Memory B cell (primary cell): ENCODE results near the gene SYT2.
"Not testable (repeated sequence)": the region's sequence is repeated elsewhere in the genome, so short reads cannot be mapped to it uniquely, and the experiment has no call there.

Experiments
- ATAC-seq: fragments of 150-1000 bp; cut with Tn5 transposase; 2 replicates; pipeline ENCODE4 v1.10.0; 2021; ENCODE audit warnings: low read depth, mild to moderate bottlenecking, moderate library complexity
- DNase-seq, 2 donors: peaks; one replicate each; pipeline ENCODE4 v3.0.0; 2022; ENCODE audit warnings: low spot score in 2 of 2
- H3K27ac Mint-ChIP-seq: one replicate; pipeline ENCODE4 v1.8.0; 2022; ENCODE audit warnings: mild to moderate bottlenecking, moderate library complexity, mixed read lengths
- H3K27me3 Mint-ChIP-seq: one replicate; pipeline ENCODE4 v1.8.0; 2022; ENCODE audit warnings: mixed read lengths
- H3K36me3 Mint-ChIP-seq: one replicate; pipeline ENCODE4 v1.8.0; 2022; ENCODE audit warnings: mild to moderate bottlenecking, mixed read lengths
- H3K4me1 Mint-ChIP-seq: one replicate; pipeline ENCODE4 v1.8.0; 2022; ENCODE audit warnings: mixed read lengths
- H3K4me3 Mint-ChIP-seq: one replicate; pipeline ENCODE4 v1.8.0; 2022; ENCODE audit warnings: mild to moderate bottlenecking, moderate library complexity, mixed read lengths
- H3K9me3 Mint-ChIP-seq: one replicate; pipeline ENCODE4 v1.8.0; 2022; ENCODE audit warnings: mixed read lengths

SYT2 gene

DNA sequence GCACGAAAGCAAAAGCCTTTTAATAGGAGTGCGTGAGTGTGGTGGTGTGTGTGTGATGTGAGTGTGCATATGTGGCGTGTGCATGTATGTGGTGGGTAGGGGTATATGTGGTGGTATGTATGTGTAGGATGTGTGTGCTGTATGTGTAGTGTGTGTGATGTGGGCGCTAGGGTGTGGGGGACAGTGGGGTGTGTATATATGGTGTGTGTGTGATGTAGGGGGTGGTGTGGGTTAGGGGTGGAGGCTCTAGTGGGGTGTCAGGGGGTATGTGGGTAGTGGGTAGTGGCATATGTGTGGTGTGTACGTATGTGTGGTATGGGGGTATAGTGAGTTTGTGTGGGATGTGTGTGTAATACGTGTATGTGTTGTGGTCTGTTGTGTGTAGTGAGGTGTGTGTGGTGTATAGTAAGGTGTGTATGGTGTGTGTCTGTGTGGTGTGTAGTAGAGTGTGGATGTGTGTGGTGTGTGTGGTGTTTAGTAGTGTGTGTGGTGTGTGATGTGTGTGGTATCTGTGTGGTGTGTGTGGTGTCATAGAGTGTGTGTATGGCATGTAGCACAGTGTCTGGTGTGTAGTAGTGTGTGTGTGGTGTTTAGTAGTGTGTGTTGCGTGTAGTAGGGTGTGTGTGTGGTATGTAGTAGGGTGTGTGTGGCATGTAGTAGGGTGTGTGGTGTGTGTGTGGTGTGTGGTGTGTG, 86.0 kb downstream of the SYT2 start:
- Mint-ChIP-seq H3K27me3 (peaks cover 2% of the 10 kb centered on the region), H3K4me1 (peaks cover 26% of the 10 kb centered on the region), H3K27ac (no peak overlapping the region), H3K4me3 (no peak overlapping the region), H3K9me3 (no peaks in the 10 kb centered on the region), H3K36me3 (no peaks in the 10 kb centered on the region)
- no peak for ATAC-seq
- DNase-seq, result no peak

DNA sequence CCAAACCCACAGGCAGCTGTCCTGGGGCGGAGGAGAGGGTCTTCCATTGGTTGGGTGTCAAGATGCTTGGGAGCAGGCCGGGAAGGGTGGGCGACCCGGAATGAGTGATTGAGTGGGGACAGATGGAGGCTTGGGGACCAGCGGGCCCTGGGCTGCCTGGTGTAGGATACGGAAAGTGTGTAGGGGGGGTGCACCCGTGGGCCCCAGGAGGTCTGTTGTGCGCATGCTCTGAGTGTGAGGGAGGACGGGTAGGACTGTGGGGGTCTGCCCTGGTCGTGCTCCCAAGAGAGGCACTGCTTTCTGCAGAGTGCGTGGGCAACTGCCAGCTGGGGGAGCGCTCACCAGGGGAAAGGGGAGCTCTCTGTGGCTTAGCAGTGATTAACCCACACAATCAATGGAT, 86.8 kb downstream of the SYT2 start:
- H3K4me1 Mint-ChIP-seq, result peaks cover 21% of the 10 kb centered on the region

DNA sequence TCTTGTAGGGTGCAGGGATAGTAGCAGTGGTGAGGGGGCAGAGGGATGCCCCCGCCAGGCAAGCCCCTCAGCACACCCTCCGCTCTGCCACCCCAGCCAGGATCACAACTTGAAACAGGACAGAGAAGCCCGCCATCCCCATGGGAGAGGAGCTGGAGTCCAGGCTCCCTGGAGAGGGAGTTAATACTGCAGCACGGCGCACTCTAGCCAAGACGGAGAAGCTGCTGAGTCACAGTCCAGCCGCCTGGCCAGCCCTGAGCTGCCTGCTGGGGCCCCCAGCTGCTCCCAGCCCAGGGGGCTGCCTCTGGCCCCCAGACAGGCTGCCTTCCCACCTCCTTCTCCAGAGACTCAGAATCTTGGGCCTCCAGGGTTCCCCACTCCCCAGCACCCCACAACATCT, 87.2 kb downstream of the SYT2 start:
- peaks cover 2% of the 10 kb centered on the region for H3K27me3 Mint-ChIP-seq
- H3K9me3 Mint-ChIP-seq, result no peaks in the 10 kb centered on the region
- no peak overlapping the region for H3K27ac Mint-ChIP-seq
- no peaks in the 10 kb centered on the region for H3K36me3 Mint-ChIP-seq
- peaks cover 20% of the 10 kb centered on the region for H3K4me1 Mint-ChIP-seq
- ATAC-seq (no peak), DNase-seq (no peak)
- H3K4me3 Mint-ChIP-seq, result no peak overlapping the region

More for the DNA sequence above, 86.8 kb downstream of the SYT2 start:
- H3K9me3 Mint-ChIP-seq, H3K36me3 Mint-ChIP-seq, DNase-seq, ATAC-seq, H3K27ac Mint-ChIP-seq, H3K4me3 Mint-ChIP-seq, H3K27me3 Mint-ChIP-seq: not testable (repeated sequence)

- Mint-ChIP-seq H3K9me3 (no peaks in the 10 kb centered on the region), H3K4me1 (peaks cover 18% of the 10 kb centered on the region), H3K36me3 (no peaks in the 10 kb centered on the region), H3K4me3 (no peak overlapping the region), H3K27ac (no peak overlapping the region), H3K27me3 (peaks cover 2% of the 10 kb centered on the region)
- ATAC-seq (no peak), DNase-seq (no peak)
These were observed 87.9 kb downstream of the SYT2 start for GRCh38 chr1:202622388-202622787.

DNA sequence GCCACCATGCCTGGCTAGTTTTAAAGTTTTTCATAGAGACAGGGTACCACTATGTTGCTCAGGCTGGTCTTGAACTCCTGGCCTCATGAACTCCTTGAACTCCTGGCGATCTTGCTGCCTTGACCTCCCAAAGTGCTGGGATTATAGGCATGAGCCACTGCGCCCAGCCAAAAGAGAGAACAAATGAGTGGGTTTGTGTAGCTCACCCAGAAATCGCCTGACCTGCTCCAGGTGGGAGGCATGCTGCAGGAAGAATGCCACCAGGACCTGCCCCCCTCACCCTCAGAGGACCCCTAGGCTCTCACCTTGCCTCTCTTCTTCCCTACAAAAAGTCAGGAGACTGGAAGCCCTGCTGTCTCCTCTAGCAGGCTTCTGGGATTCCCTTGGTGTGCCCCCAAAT, 88.8 kb downstream of the SYT2 start:
- H3K4me1 Mint-ChIP-seq, result peaks cover 19% of the 10 kb centered on the region
- no peak overlapping the region for H3K27ac Mint-ChIP-seq
- H3K9me3 Mint-ChIP-seq, result no peaks in the 10 kb centered on the region
- H3K27me3 Mint-ChIP-seq, result peaks cover 2% of the 10 kb centered on the region
- no peak for ATAC-seq
- no peaks in the 10 kb centered on the region for H3K36me3 Mint-ChIP-seq
- DNase-seq, result no peak
- no peak overlapping the region for H3K4me3 Mint-ChIP-seq

DNA sequence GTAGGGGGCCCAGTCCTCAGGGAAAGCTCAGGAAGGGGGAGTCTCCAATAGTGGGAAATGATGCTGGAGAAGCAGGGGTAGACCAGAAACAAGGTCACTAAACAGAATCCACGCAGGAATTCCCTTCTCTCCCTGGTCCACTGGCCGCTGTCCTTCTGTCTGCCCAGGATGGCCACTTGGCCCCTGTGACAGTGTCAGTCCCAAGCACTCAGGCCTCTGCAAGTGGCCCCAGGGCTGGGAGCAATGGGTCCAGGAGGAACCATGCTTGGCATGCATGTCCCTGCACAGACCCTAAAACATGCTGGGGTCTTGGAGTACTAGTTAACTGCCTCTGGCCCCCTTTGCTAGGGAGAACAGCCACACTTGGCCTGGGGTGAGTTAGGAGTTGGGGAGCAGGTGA, 90.2 kb downstream of the SYT2 start:
- ATAC-seq, H3K27me3 Mint-ChIP-seq, H3K9me3 Mint-ChIP-seq, DNase-seq, H3K36me3 Mint-ChIP-seq, H3K27ac Mint-ChIP-seq, H3K4me3 Mint-ChIP-seq: not testable (repeated sequence)
- peaks cover 27% of the 10 kb centered on the region for H3K4me1 Mint-ChIP-seq

DNA sequence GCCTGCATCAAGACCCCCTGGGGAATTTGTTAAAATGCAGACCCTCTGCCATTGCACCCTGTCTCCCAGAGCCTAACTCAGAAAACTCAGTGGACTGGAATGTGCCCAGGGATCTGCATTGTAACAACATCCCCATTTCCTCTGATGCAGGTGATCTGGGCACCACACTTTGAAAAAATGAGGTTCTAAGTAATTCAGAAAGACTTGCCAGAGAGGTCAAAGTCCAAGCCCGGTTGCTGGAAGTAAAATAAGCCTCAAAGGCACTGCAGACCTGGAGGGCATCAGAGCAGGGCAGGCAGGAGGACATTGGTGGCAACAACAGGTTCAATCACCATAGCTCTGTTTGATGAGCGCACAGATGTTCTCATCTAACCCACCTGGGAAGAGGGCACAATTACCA, 90.7 kb downstream of the SYT2 start:
- H3K4me1 Mint-ChIP-seq, result peaks cover 31% of the 10 kb centered on the region
- ATAC-seq, result no peak
- H3K36me3 Mint-ChIP-seq, result no peaks in the 10 kb centered on the region
- peaks cover 2% of the 10 kb centered on the region for H3K27me3 Mint-ChIP-seq
- H3K4me3 Mint-ChIP-seq, result no peak overlapping the region
- H3K9me3 Mint-ChIP-seq, result no peaks in the 10 kb centered on the region
- H3K27ac Mint-ChIP-seq, result no peak overlapping the region
- DNase-seq, result no peak

- H3K27me3 Mint-ChIP-seq, H3K27ac Mint-ChIP-seq, DNase-seq, ATAC-seq, H3K4me3 Mint-ChIP-seq, H3K36me3 Mint-ChIP-seq, H3K9me3 Mint-ChIP-seq: not testable (repeated sequence)
- H3K4me1 Mint-ChIP-seq, result peaks cover 33% of the 10 kb centered on the region
These were observed 91.2 kb downstream of the SYT2 start for GRCh38 chr1:202619012-202619411.

GRCh38 chr1:202616355-202616915, 93.8 kb downstream of the SYT2 start:
- DNase-seq (no peak), ATAC-seq (peak; percentile 63)
- Mint-ChIP-seq H3K27me3 (peaks cover 2% of the 10 kb centered on the region), H3K9me3 (no peaks in the 10 kb centered on the region), H3K4me1 (peaks cover 34% of the 10 kb centered on the region), H3K36me3 (no peaks in the 10 kb centered on the region), H3K4me3 (peak overlapping the region; percentile 48), H3K27ac (peak overlapping the region; percentile 12)

- DNase-seq, result peak in 1 of 2 donors; percentile 48
- Mint-ChIP-seq H3K36me3 (no peaks in the 10 kb centered on the region), H3K27ac (peak overlapping the region; percentile 12), H3K9me3 (no peaks in the 10 kb centered on the region), H3K4me1 (peaks cover 34% of the 10 kb centered on the region), H3K4me3 (peak overlapping the region; percentile 48), H3K27me3 (peaks cover under 1% of the 10 kb centered on the region)
- ATAC-seq, result peak; percentile 94
These were observed 94.5 kb downstream of the SYT2 start for GRCh38 chr1:202615501-202616354.

DNA sequence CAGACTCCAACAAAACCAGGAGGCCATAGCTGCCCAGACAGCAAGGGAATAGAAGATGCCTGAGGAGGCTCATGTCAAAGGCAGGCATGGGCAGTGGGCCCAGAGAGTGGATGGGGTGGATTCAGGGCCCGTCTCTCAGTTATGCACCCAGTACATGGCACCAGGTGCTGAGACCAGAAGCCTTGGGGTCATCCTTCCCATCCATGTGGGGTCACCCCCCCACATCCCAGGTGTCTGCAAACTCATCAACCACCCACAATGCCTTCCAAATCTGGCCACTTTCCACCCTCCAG, 95.1 kb downstream of the SYT2 start:
- not testable (repeated sequence) for DNase-seq, ATAC-seq, H3K27ac Mint-ChIP-seq, H3K4me3 Mint-ChIP-seq, H3K9me3 Mint-ChIP-seq, H3K36me3 Mint-ChIP-seq, H3K27me3 Mint-ChIP-seq
- peaks cover 34% of the 10 kb centered on the region for H3K4me1 Mint-ChIP-seq

DNA sequence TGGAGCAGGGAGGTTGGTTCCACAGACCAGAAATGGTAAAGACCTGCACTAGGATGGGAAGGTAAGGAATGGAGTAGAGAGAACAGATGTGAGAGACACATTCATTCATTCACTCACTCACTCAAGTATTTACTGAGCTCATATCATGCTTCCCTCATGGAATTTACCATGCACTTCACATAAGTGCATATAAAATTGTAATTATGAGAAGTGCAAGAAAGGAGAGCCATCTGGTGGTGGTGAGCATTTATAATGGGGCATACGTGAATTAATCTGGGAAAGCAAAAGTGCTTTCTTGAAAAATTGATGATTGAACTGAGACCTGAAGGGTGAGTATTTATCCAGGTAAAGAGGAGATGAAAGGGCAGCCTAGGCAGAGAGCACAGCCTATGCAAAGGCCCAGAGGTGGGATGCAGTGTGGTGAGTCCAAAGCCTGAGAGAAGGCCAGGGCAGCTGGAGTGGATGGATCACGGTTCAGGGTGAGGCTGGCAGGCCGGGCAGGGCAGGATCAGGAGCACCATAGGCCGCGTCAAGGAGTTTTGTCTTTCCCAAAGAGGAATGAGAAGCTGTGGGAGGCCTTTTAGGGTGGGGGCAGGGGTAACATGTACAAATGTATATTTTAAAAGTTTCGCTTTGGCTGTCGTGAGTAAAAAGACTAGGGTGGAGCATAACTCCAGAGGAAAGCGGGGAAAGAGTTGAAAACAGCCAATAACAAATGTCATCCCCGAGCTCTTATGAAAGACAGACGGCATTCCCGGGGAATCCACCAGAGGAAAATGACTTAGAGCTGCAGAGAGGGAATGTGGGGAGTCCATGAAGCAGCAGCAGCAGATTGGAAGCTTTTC, 95.7 kb downstream of the SYT2 start:
- H3K27me3 Mint-ChIP-seq, ATAC-seq, H3K27ac Mint-ChIP-seq, H3K9me3 Mint-ChIP-seq, DNase-seq, H3K36me3 Mint-ChIP-seq: not testable (repeated sequence)
- H3K4me3 Mint-ChIP-seq, result peak overlapping the region; percentile 19
- H3K4me1 Mint-ChIP-seq, result peaks cover 34% of the 10 kb centered on the region

- Mint-ChIP-seq H3K27me3 (no peaks in the 10 kb centered on the region), H3K36me3 (no peaks in the 10 kb centered on the region), H3K4me3 (no peak overlapping the region), H3K4me1 (peaks cover 33% of the 10 kb centered on the region), H3K9me3 (no peaks in the 10 kb centered on the region), H3K27ac (no peak overlapping the region)
- ATAC-seq (no peak), DNase-seq (no peak)
These were observed 96.7 kb downstream of the SYT2 start for GRCh38 chr1:202613571-202613970.

GRCh38 chr1:202612036-202612435, 98.2 kb downstream of the SYT2 start:
- DNase-seq, H3K36me3 Mint-ChIP-seq, H3K27me3 Mint-ChIP-seq, H3K4me3 Mint-ChIP-seq, H3K9me3 Mint-ChIP-seq, ATAC-seq, H3K27ac Mint-ChIP-seq: not testable (repeated sequence)
- peaks cover 27% of the 10 kb centered on the region for H3K4me1 Mint-ChIP-seq
